Kidney epithelial cell (primary cell): ENCODE data around the gene CEL. TPM values are rescaled to one million over a fixed set of nuclear protein-coding genes. Genes with fewer than 3 reads are reported as not detected.

Experiments used
- DNase-seq: peaks from one replicate; pipeline ENCODE4 v3.0.0-alpha.2; 2010; ENCODE audit warnings: low read depth
- H3K27me3 ChIP-seq: 2 replicates; pipeline ENCODE4 v1.6.0; 2011; ENCODE audit warnings: low read length; ENCODE audit not compliant: control insufficient read depth, insufficient read depth
- H3K36me3 ChIP-seq: 2 replicates; pipeline ENCODE4 v1.5.1; 2011; ENCODE audit warnings: low read length; ENCODE audit not compliant: control insufficient read depth, insufficient read depth
- H3K4me3 ChIP-seq: 2 replicates; pipeline ENCODE4 v1.5.1; 2011; ENCODE audit warnings: low read depth, mild to moderate bottlenecking, control low read depth, low read length
- total RNA-seq: library from RNA; depleted of rRNA; stranded (reverse); fragments of >200 nt; gene quantifications from 2 replicates; pipeline ENCODE4 v1.2.3, GENCODE V29; 2015
- TF ChIP-seq, protein P1 (sequence below): IDR thresholded peaks from 2 replicates; pipeline ENCODE4 v1.5.1; 2011; ENCODE audit warnings: mild to moderate bottlenecking, moderate library complexity, low read length, control low read depth, inconsistent platforms; ENCODE audit not compliant: insufficient read depth, poor library complexity, severe bottlenecking

Gene CEL
- total RNA-seq, 1 donor from 2014 or later, result 1.2 TPM

GRCh38 chr9:133109931-133110650 is 48.3 kb downstream of the CEL start:
- peaks cover 8% of the 10 kb centered on the region for H3K36me3 ChIP-seq
- TF ChIP-seq, protein P1, sequence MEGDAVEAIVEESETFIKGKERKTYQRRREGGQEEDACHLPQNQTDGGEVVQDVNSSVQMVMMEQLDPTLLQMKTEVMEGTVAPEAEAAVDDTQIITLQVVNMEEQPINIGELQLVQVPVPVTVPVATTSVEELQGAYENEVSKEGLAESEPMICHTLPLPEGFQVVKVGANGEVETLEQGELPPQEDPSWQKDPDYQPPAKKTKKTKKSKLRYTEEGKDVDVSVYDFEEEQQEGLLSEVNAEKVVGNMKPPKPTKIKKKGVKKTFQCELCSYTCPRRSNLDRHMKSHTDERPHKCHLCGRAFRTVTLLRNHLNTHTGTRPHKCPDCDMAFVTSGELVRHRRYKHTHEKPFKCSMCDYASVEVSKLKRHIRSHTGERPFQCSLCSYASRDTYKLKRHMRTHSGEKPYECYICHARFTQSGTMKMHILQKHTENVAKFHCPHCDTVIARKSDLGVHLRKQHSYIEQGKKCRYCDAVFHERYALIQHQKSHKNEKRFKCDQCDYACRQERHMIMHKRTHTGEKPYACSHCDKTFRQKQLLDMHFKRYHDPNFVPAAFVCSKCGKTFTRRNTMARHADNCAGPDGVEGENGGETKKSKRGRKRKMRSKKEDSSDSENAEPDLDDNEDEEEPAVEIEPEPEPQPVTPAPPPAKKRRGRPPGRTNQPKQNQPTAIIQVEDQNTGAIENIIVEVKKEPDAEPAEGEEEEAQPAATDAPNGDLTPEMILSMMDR, result no peak
- no peak for DNase-seq

DNA sequence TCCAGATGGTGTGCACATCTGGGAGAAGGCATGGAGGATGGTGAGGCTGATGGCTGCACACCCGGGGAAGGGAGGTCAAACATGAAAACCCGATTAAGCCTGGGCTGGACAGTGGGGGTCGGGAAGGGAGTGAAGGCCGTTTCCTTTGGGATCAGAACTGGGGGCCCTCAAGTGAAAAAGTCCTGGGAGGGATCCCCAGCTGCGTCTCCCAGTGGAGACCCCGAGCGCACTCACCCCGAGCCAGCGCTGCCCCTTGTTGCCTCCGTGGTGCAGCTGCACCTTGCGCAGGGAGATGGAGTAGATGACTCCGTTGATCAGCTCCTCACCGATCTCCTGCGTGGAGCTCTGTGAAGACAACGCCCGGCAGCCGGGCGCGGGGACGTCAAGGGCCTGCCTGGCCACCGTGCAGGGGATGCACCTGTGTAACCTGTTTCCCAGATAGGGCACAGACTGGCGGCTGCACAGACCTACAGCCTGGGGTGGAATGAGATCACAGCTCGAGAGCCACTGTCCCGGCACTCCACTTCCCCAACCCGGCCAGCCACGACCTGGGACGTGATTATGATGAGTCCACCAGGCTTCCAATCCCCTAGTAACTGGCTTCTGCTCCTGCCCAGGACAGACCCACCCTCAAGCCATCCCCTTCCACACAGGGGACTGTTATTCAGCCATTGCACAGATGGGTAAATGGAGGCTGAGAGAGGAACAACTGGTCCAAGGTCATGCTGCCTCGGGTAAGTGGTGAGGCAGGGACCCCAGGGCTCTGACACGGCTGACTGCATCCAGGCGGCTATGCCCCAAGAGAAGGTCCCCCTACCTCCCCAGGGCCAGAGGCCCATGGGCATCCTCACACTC is 50.3 kb downstream of the CEL start:
- Histone ChIP-seq H3K27me3 (no peaks in the 10 kb centered on the region), H3K4me3 (no peak overlapping the region), H3K36me3 (peaks cover 7% of the 10 kb centered on the region)
- DNase-seq, result no peak
- TF ChIP-seq, protein P1, result no peak

More at GRCh38 chr9:133109931-133110650, 48.3 kb downstream of the CEL start:
- no peak overlapping the region for H3K4me3 ChIP-seq
- H3K27me3 ChIP-seq, result no peaks in the 10 kb centered on the region

DNA sequence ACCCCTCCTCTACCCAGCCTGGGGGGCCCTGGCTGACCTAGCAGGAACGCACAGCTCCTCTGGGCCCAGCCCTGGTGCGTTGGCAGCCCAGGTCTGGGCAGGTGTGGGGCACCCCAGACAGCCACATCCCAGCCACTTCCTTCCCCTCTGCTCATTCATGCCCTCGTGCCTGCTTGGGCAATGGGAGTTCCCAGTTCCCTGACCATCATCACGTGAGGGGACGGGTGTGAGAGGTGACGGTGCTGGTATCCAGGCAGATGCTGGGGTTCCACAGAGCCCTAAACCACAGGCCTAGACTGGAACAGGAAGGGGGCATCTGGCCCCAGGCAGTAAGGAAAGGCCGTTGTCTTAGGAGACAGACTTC is 50.9 kb downstream of the CEL start:
- Histone ChIP-seq H3K36me3 (peaks cover 7% of the 10 kb centered on the region), H3K4me3 (no peak overlapping the region), H3K27me3 (no peaks in the 10 kb centered on the region)
- DNase-seq, result no peak
- TF ChIP-seq, protein P1, result no peak

DNA sequence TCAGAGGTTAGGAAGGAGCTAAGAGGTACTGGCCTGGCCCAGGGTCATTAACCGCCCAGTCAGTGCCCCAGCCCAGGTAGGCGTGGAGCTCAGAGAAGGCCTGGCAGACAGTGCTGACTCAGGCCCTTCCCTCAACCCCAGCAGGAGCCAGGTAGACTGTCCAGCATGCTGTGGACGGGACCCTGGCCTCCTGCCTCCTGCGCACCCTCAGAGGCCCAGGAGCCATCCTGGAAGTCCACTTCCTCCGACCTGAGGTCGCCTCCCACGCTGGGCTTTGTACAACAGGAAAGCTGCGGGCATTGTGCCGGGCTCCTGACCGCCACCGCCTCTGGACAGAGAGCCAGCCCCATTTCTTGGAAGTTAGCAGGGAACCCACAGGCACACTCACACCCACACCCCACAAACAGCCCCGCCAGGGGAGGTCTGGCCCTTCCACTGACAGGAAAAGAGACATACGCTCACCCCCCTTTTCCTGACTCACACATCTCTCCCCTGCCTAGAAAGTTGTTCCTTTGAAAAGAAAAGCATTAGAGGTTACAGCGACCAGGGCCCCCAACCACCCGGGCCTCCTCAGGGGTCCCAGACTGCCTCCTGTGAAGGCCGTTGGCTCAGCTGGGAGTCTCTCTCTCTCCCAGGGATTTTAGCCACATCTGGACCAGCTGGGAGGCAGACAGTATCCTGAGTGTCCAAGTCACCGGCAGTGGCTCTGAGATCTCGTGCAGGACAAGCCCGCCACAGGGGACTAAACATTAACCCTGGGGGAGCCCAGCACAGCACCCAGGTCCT is 51.6 kb downstream of the CEL start:
- peaks cover 5% of the 10 kb centered on the region for H3K36me3 ChIP-seq
- no peak for DNase-seq
- TF ChIP-seq, protein P1, result no peak
- H3K27me3 ChIP-seq, result no peaks in the 10 kb centered on the region
- no peak overlapping the region for H3K4me3 ChIP-seq

DNA sequence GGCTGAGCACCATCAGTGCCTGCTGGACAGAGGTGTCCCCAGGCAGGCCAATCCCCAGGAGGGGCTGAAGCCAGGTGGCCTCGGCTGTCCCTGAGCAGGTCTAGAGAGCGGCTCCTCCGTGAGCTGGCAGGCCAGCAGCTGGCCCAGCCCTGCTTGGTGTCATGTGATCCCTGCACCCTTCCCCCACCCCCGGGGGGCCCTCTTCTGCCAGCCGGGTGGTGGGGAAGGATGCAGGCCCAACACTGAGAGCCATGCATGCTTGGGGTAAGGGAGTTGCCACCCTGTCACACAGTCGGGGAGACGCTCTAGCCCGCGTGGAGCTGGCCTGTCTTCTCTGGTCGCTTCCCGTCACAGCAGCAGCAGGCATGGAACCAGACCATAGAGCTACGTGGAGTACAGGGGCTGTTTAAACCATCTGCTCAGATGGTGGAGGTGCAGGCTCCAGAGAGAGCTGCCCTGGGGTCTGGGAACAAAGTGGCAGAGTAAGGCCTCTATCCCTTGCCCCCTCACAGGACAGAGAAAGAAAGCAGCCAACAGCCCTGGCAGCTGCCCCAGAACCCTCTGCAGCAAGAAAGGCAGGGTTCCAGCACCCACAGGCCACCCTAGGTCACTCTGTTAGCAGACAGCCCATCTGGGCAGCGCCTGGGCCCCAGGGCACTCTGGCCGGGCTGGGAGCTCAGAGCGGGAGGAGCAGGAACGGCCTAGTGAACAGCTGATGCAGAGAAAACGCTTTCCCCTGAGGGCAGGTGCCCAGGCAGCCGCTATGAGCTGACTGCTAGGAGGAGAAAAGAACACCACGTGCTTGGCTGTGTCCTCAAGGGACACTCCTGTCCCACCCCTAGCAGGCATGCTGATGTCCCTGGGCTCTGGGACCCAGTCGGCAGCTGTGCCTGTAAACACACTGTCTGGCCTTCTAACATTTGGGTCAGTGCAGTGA is 52.4 kb downstream of the CEL start:
- TF ChIP-seq, protein P1, result no peak
- H3K4me3 ChIP-seq, result no peak overlapping the region
- H3K36me3 ChIP-seq, result peaks cover 3% of the 10 kb centered on the region
- no peak for DNase-seq
- no peaks in the 10 kb centered on the region for H3K27me3 ChIP-seq
